Peyer's patch (tissue), 4 donors: ENCODE measurements around the gene RPTOR.

ENCODE experiments used
- POLR2A ChIP-seq, 2 donors: fragments of 450-650 bp; IDR thresholded peaks; one replicate each; pipeline ENCODE4 v1.5.1; 2017; ENCODE audit warnings: antibody characterized with exemption in 2 of 2, mild to moderate bottlenecking in 2 of 2, moderate library complexity in 2 of 2
- TF ChIP-seq, protein P1 (sequence below), 6 experiments: fragments of 450-650 bp in 4 of 6; fragments of 200-600 bp in 2 of 6; sonication (generic) in 1 of 6; IDR thresholded peaks; one replicate each; pipeline ENCODE4 v1.5.1; 2017 to 2019; ENCODE audit warnings: antibody characterized with exemption in 6 of 6, mild to moderate bottlenecking in 3 of 6, moderate library complexity in 1 of 6

DNA sequence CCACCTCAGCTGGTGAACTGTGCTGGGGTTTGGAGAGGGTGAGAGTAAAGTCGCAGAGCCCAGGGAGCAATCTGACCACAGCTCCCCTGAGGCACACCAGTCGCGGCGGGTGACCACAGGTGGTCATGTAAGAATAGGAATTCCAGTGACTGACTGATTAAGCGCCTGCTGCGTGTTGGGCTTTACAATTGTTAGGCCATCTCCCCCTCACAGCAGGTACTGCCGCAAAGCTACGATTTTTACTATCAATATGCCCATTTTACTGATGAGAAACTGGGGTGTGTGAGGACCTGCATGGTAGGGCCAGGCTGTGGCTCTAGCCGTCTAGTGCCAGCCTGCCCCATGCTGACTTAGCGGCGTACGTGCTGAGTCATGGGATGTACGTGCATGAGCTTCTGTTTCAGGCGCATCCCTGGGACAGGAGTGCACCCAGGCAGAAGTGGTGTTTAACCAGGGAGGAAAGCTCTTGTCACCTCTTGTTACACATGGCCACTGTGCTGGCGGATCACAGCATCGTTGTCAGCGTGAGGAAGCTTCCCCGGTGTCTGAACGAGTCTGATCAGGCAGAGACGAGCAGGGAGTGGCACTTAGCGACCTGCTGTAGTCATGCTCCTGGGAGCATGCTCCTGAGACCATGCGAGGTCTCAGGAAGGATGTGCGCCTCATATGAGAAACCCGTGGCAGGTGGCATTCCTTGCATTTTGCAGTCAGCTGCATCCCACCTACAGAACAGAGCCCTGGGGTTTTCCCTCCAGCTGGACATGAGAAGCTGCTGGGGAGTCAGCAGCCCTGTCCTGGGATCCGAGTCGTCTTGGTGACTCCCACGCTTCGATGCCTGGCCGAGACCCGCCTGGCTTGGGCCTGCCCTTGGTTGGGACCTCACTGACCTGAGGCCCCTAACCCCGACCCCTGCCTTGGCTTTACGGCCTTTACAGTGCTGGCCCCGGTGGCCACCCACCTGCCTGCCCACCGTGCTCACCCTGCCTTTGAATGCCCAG is 283.3 kb downstream of the RPTOR start:
- TF ChIP-seq, protein P1, sequence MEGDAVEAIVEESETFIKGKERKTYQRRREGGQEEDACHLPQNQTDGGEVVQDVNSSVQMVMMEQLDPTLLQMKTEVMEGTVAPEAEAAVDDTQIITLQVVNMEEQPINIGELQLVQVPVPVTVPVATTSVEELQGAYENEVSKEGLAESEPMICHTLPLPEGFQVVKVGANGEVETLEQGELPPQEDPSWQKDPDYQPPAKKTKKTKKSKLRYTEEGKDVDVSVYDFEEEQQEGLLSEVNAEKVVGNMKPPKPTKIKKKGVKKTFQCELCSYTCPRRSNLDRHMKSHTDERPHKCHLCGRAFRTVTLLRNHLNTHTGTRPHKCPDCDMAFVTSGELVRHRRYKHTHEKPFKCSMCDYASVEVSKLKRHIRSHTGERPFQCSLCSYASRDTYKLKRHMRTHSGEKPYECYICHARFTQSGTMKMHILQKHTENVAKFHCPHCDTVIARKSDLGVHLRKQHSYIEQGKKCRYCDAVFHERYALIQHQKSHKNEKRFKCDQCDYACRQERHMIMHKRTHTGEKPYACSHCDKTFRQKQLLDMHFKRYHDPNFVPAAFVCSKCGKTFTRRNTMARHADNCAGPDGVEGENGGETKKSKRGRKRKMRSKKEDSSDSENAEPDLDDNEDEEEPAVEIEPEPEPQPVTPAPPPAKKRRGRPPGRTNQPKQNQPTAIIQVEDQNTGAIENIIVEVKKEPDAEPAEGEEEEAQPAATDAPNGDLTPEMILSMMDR (IDR thresholded peaks at IDR 0.05), result no peak
- TF ChIP-seq POLR2A (IDR thresholded peaks at IDR 0.05), result no peak
